Measurements from ENCODE around the gene CCDC13.

Gene CCDC13

GRCh38 chr3:42733501-42734262 lies 39.4 kb downstream of the CCDC13 start:
- peak; percentile 30 for DNase-seq (ENCODE audit: low spot score)

GRCh38 chr3:42732829-42733459 lies 40.1 kb downstream of the CCDC13 start:
- peak; percentile 46 for DNase-seq (ENCODE audit: low spot score)

- DNase-seq (ENCODE audit: low spot score) = peak; percentile 57
Observed at GRCh38 chr3:42732196-42732828, 40.7 kb downstream of the CCDC13 start.

- no peak for DNase-seq (ENCODE audit: low spot score)
Observed at GRCh38 chr3:42731476-42732195, 41.4 kb downstream of the CCDC13 start.

- peak; percentile 38 for DNase-seq (ENCODE audit: low spot score)
Observed at GRCh38 chr3:42730706-42731420, 42.2 kb downstream of the CCDC13 start.

GRCh38 chr3:42730294-42730693 lies 42.8 kb downstream of the CCDC13 start:
- DNase-seq (ENCODE audit: low spot score) = peak; percentile 41

- DNase-seq (ENCODE audit: low spot score) = no peak
Observed at GRCh38 chr3:42729404-42730145, 43.5 kb downstream of the CCDC13 start.

- no peak for DNase-seq (ENCODE audit: low spot score)
Observed at GRCh38 chr3:42728668-42729364, 44.2 kb downstream of the CCDC13 start.

GRCh38 chr3:42728056-42728455 lies 45.0 kb downstream of the CCDC13 start:
- DNase-seq (ENCODE audit: low spot score) = peak; percentile 37

- DNase-seq (ENCODE audit: low spot score) = no peak
Observed at GRCh38 chr3:42725454-42725853, 47.6 kb downstream of the CCDC13 start.

- DNase-seq (ENCODE audit: low spot score) = no peak
Observed at GRCh38 chr3:42723219-42723618, 49.8 kb downstream of the CCDC13 start.
